Measurements from ENCODE around the gene NR2F1-AS1.
A peak's percentile ranks its signal among the peaks of the same experiment; 100 is the strongest.

Gene NR2F1-AS1

GRCh38 chr5:93371893-93372292 is 209.1 kb downstream of the NR2F1-AS1 start:
- no peak for DNase-seq

GRCh38 chr5:93364378-93364777 is 216.6 kb downstream of the NR2F1-AS1 start:
- DNase-seq: no peak

DNA sequence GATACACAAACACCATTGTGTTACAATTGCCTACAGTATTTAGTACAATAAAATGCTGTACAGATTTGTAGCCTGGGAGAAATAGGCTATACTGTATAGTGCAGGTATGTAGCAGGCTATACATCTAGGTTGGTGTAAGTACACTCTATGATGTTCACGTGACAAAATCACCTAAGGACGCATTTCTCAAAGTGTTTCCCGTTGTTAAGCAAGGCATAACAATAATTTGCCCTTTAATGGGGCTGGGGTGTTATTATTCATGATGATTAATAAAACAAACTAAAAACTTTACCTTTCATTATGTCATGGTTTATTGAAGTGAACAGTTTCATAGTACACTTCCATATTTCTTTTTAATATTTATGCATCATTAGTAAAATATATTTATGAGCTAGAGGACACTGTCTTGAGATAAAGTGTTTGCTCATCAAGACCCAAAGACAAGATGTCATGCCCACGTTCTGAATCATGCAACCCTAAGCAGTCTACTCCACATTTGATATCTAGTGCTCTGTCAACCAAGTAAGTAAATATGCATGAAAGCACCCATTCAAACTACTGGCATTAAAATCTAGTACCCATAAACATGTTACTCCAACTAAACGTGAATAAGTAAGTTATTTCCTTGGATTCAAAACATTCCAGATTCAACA is 220.5 kb downstream of the NR2F1-AS1 start:
- no peak for DNase-seq

GRCh38 chr5:93359960-93360305 is 221.1 kb downstream of the NR2F1-AS1 start:
- peak; percentile 4 for DNase-seq

Measured in fibroblast of skin of right biceps (primary cell).